Calu3 (cell line): Measurements from ENCODE around the gene SHISA9. TPM values are rescaled to one million over a fixed set of nuclear protein-coding genes. Genes with fewer than 3 reads are reported as not detected.

Experiments used
- BruUV-seq: library from RNA; stranded (reverse); fragments of 400-500 nt; replicated peaks from 2 replicates; lab custom pipeline; 2021; lab: Mats Ljungman, UMichigan
- CTCF ChIA-PET: fragments of 300-600 bp; sonication (Branson Sonifier 250); formaldehyde crosslinking; loops from one replicate; lab custom pipeline; 2022; ENCODE audit warnings: antibody characterized with exemption; lab: Charles Lee
- DNase-seq: peaks from one replicate; pipeline ENCODE4 v3.0.0; 2022
- H3K27ac Mint-ChIP-seq: one replicate; pipeline ENCODE4 v1.8.0; 2022; ENCODE audit warnings: mixed read lengths; ENCODE audit not compliant: unreplicated experiment
- H3K27me3 Mint-ChIP-seq: one replicate; pipeline ENCODE4 v1.8.0; 2022; ENCODE audit warnings: mixed read lengths; ENCODE audit not compliant: unreplicated experiment
- H3K36me3 Mint-ChIP-seq: one replicate; pipeline ENCODE4 v1.8.0; 2022; ENCODE audit warnings: mild to moderate bottlenecking, moderate library complexity, mixed read lengths; ENCODE audit not compliant: insufficient read depth, unreplicated experiment
- H3K4me1 Mint-ChIP-seq: one replicate; pipeline ENCODE4 v1.8.0; 2022; ENCODE audit warnings: mild to moderate bottlenecking, low read depth, mixed read lengths; ENCODE audit not compliant: unreplicated experiment
- H3K4me3 Mint-ChIP-seq: one replicate; pipeline ENCODE4 v1.8.0; 2022; ENCODE audit warnings: mild to moderate bottlenecking, low read depth, moderate library complexity, mixed read lengths; ENCODE audit not compliant: unreplicated experiment
- H3K9me3 Mint-ChIP-seq: one replicate; pipeline ENCODE4 v1.8.0; 2022; ENCODE audit warnings: low read depth, mixed read lengths; ENCODE audit not compliant: unreplicated experiment
- intact Hi-C: fragments of 100-400 bp; cut with micrococcal nuclease; formaldehyde crosslinking; loops from one replicate; pipeline ENCODE4 v1.10.0; 2022; ENCODE audit not compliant: unreplicated experiment
- total RNA-seq: library from RNA; stranded (reverse); gene quantifications from 2 replicates; pipeline ENCODE4 v1.2.3, GENCODE V29; 2022
- TF ChIP-seq, protein P1 (sequence below): fragments of 200-600 bp; IDR thresholded peaks from one replicate; pipeline ENCODE4 v1.8.0; 2022; ENCODE audit warnings: antibody characterized with exemption; ENCODE audit not compliant: unreplicated experiment

SHISA9 gene
- total RNA-seq, 1 experiment from 2014 or later = not detected

DNA sequence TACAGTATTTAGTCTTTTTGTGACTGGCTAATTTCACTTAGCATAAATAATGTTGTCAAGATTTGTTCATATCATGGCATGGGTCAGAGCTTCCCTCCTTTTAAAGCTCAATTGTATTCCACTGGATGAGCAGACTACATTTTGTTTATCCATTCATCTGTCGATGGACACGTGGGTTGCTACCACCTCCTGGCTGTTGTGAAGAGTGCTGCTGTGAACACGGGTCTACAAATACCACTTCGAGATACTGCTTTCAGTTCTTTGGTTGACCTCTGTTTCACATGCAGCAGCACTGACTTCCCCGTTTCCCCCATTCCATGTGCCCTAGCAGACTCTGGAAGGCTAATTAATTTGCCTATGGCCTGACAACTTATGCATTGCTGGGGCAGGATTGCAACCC, 285.4 kb downstream of the SHISA9 start:
- Mint-ChIP-seq H3K4me3 (no peak overlapping the region), H3K36me3 (no peaks in the 10 kb centered on the region), H3K4me1 (no peaks in the 10 kb centered on the region), H3K9me3 (peaks cover 19% of the 10 kb centered on the region), H3K27ac (no peak overlapping the region), H3K27me3 (no peaks in the 10 kb centered on the region)
- intact Hi-C loops = no loop called here
- CTCF ChIA-PET = no interaction called here
- no TSS peak for BruUV-seq
- no peak for DNase-seq
- TF ChIP-seq, protein P1, sequence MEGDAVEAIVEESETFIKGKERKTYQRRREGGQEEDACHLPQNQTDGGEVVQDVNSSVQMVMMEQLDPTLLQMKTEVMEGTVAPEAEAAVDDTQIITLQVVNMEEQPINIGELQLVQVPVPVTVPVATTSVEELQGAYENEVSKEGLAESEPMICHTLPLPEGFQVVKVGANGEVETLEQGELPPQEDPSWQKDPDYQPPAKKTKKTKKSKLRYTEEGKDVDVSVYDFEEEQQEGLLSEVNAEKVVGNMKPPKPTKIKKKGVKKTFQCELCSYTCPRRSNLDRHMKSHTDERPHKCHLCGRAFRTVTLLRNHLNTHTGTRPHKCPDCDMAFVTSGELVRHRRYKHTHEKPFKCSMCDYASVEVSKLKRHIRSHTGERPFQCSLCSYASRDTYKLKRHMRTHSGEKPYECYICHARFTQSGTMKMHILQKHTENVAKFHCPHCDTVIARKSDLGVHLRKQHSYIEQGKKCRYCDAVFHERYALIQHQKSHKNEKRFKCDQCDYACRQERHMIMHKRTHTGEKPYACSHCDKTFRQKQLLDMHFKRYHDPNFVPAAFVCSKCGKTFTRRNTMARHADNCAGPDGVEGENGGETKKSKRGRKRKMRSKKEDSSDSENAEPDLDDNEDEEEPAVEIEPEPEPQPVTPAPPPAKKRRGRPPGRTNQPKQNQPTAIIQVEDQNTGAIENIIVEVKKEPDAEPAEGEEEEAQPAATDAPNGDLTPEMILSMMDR = no peak

DNA sequence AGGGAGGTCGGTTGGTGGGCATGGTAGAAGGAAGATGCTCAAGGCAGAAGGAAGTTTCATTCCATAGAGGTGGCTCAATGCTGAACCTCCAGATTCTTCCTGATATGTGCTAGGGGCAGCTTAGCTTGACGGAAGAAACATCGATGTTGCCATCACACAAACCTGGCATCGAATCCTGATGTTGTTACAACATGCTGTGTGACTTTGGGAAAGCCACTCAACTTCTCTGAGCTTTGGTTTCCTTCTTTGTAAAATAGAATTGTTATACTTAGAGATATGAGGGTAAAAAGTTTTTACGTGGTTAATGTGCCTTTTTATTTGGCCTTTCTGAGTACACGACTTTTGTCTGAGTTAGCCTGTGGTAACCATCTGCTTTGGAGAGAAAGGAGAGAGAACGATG, 287.9 kb downstream of the SHISA9 start:
- no peak overlapping the region for H3K4me3 Mint-ChIP-seq
- no TSS peak for BruUV-seq
- no peaks in the 10 kb centered on the region for H3K27me3 Mint-ChIP-seq
- CTCF ChIA-PET = no interaction called here
- H3K4me1 Mint-ChIP-seq = no peaks in the 10 kb centered on the region
- no peaks in the 10 kb centered on the region for H3K36me3 Mint-ChIP-seq
- intact Hi-C loops = no loop called here
- H3K9me3 Mint-ChIP-seq = peaks cover 22% of the 10 kb centered on the region
- no peak overlapping the region for H3K27ac Mint-ChIP-seq
- DNase-seq = no peak
- TF ChIP-seq, protein P1 = no peak

DNA sequence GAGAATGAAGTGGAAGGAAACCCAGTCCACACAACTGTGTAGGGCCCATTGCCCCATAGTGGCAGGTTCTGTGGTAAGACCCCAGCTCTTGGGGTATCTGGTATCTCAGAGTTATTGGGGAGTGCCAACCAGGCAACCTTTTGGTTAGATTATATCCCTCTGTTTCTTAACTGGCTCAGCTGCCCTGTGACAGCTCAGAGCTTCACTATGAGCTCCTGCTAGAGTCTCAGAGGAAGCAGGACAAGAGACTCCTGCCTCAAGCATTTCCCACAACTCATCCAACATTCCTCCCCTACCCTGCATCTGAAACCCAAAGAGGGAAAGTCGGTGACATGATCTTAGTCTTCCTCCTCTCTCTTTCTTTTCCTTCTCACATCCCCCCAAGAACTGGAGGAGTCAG, 292.3 kb downstream of the SHISA9 start:
- BruUV-seq = no TSS peak
- intact Hi-C loops = no loop called here
- no peaks in the 10 kb centered on the region for H3K4me1 Mint-ChIP-seq
- no peak overlapping the region for H3K4me3 Mint-ChIP-seq
- CTCF ChIA-PET = interaction anchor here (0.6 kb wide), 1 partner anchor 173 kb away, joined by 5 read pairs; no protein-coding TSS in a partner anchor
- H3K9me3 Mint-ChIP-seq = peaks cover 27% of the 10 kb centered on the region
- TF ChIP-seq, protein P1 = no peak
- H3K27ac Mint-ChIP-seq = no peak overlapping the region
- H3K36me3 Mint-ChIP-seq = no peaks in the 10 kb centered on the region
- H3K27me3 Mint-ChIP-seq = no peaks in the 10 kb centered on the region
- no peak for DNase-seq

DNA sequence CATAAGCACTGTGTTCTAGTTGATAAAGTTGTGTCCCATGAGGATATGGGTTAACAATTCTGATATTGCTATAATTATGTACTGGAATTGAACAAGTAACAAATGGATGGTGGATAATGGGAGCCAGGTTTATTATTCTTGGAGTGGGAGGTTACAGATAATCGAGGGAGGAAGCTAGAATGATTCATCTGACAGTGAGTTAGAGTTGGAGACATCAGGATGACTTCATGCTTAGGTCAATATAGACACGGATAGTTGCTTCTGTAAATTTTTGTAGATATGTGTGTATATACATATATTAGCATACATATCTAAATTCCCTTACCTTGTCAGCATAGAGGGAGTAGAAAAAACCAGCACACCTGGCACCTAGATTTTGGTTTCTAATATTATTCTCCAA, 293.4 kb downstream of the SHISA9 start:
- BruUV-seq = no TSS peak
- no peak overlapping the region for H3K27ac Mint-ChIP-seq

More for the DNA sequence above, 293.4 kb downstream of the SHISA9 start:
- CTCF ChIA-PET = no interaction called here
- Mint-ChIP-seq H3K4me3 (no peak overlapping the region), H3K27me3 (no peaks in the 10 kb centered on the region), H3K4me1 (no peaks in the 10 kb centered on the region), H3K9me3 (peaks cover 19% of the 10 kb centered on the region), H3K36me3 (no peaks in the 10 kb centered on the region)
- TF ChIP-seq, protein P1 = no peak
- DNase-seq = no peak
- intact Hi-C loops = no loop called here
